ENCODE results near the gene C2CD2L. TPM values are rescaled to one million over a fixed set of nuclear protein-coding genes. Genes with fewer than 3 reads are reported as not detected.

The C2CD2L gene
- total and polyA plus RNA-seq, 10 of the 15 experiments (the other 5 are each of a cell fraction or from before 2014, with no cell fraction given), result 0.21 to 9.6 (median 5.1) TPM

DNA sequence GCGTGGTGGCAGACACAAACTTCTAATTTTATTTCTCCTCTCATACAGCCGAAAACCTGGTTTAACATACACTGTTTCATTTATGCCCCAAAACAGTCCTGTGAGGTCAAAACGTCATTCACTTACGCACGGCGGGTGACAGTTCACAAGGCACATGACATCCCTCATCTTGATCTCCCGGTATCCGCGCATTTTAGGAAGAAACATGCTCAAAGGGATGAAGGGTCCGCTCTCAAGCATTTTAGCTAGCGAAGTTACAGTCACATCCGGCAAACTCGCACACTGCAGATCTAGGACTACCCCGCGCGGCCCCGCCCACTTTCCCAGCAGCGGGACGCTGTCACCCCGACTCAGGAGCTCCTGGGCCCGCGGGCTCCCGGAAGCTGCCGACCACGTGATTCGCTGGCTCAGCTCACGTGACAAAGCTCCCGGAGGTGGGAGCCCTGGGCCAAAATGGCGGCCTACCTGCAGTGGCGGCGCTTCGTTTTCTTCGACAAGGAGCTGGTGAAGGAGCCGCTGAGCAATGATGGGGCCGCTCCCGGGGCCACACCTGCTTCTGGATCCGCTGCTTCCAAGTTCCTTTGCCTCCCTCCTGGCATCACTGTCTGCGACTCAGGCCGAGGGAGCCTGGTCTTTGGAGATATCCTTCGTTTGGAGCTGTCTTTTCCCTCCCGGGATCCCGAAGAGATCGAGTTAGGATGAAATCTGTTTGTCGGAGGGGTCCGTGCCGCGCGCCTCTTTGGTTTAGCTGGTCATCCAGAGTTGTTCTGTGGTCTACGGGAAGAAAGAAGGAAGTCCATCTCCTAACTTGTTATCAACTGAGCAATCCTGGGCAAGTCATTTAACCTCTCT, 39.5 kb upstream of the C2CD2L start, which contains the start of gene VPS11 (continued):
- TF ChIP-seq, protein P1, sequence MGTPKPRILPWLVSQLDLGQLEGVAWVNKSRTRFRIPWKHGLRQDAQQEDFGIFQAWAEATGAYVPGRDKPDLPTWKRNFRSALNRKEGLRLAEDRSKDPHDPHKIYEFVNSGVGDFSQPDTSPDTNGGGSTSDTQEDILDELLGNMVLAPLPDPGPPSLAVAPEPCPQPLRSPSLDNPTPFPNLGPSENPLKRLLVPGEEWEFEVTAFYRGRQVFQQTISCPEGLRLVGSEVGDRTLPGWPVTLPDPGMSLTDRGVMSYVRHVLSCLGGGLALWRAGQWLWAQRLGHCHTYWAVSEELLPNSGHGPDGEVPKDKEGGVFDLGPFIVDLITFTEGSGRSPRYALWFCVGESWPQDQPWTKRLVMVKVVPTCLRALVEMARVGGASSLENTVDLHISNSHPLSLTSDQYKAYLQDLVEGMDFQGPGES (IDR thresholded peaks at IDR 0.05), result peak; percentile 55; the same call in 1 of the 2 replicates
- TF ChIP-seq BHLHE40 (IDR thresholded peaks at IDR 0.05; ENCODE audit: borderline replicate concordance in 1 of 2, low read depth in 2 of 2, low read length in 1 of 2) (peak; percentile 87 to 97), MEF2B (IDR thresholded peaks at IDR 0.05; ENCODE audit: partially characterized antibody, poor library complexity, severe bottlenecking) (peak; percentile 85), ETV6 (conservative IDR thresholded peaks at IDR 0.05 in 1 of 2, IDR thresholded peaks at IDR 0.05 in 1 of 2; ENCODE audit: borderline replicate concordance in 1 of 2, low read depth in 1 of 2) (no peak), ATF7 (IDR thresholded peaks at IDR 0.05; ENCODE audit: low read depth) (peak; percentile 64), USF1 (IDR thresholded peaks at IDR 0.05; ENCODE audit: borderline replicate concordance, extremely low read length, insufficient read depth, low read depth, low read length) (peak; percentile 98), MXI1 (IDR thresholded peaks at IDR 0.05; ENCODE audit: low read depth, low read length) (peak; percentile 95), IKZF1 (conservative IDR thresholded peaks at IDR 0.05) (peak; percentile 73), NKRF (conservative IDR thresholded peaks at IDR 0.05) (peak; percentile 95), TBL1XR1 (IDR thresholded peaks at IDR 0.05; ENCODE audit: low read depth, low read length) (peak; percentile 68), ZNF384 (IDR thresholded peaks at IDR 0.05; ENCODE audit: borderline replicate concordance, low read depth, low read length) (no peak), IRF4 (IDR thresholded peaks at IDR 0.05; ENCODE audit: low read depth, low read length) (0 out of 2 replicates have a peak, but pooled peaks have one; percentile 8), RAD21 (IDR thresholded peaks at IDR 0.05; ENCODE audit: insufficient read depth, low read depth, low read length) (no peak), FOXM1 (IDR thresholded peaks at IDR 0.05; ENCODE audit: low read depth, low read length) (no peak), SMARCA5 (IDR thresholded peaks at IDR 0.05) (peak; percentile 56; the same call in 1 of the 2 replicates), EP300 (IDR thresholded peaks at IDR 0.05; ENCODE audit: borderline replicate concordance in 1 of 2, control insufficient read depth in 1 of 2, low read depth in 2 of 2, low read length in 2 of 2) (0 out of 4 replicates have a peak, but pooled peaks have one; percentile 17 to 29), RB1 (IDR thresholded peaks at IDR 0.05; ENCODE audit: borderline replicate concordance) (no peak), RELB (IDR thresholded peaks at IDR 0.05; ENCODE audit: low read depth) (peak; percentile 99), MTA3 (IDR thresholded peaks at IDR 0.05; ENCODE audit: borderline replicate concordance, low read length) (no peak), RCOR1 (conservative IDR thresholded peaks at IDR 0.05; ENCODE audit: low read depth, low read length) (0 out of 2 replicates have a peak, but pooled peaks have one; percentile 62), HCFC1 (IDR thresholded peaks at IDR 0.05; ENCODE audit: low read length) (peak; percentile 66), STAT3 (IDR thresholded peaks at IDR 0.05; ENCODE audit: low read depth, low read length) (no peak)
- TF ChIP-seq, protein P2, sequence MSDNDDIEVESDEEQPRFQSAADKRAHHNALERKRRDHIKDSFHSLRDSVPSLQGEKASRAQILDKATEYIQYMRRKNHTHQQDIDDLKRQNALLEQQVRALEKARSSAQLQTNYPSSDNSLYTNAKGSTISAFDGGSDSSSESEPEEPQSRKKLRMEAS (IDR thresholded peaks at IDR 0.05; ENCODE audit: low read depth, low read length), result peak; percentile 89
